ENCODE measurements around the gene ADARB2. TPM values are rescaled to one million over a fixed set of nuclear protein-coding genes. Genes with fewer than 3 reads are reported as not detected.

ADARB2 gene
- total and polyA plus RNA-seq, 4 donors, result 0.55 to 0.70 (median 0.59) TPM; not detected in 1

GRCh38 chr10:1300218-1300617 is 437.1 kb downstream of the ADARB2 start:
- DNase-seq (ENCODE audit: low spot score), result no peak
- no peaks in the 10 kb centered on the region for H3K36me3 ChIP-seq (ENCODE audit: control insufficient read depth in 4 of 4, insufficient read depth in 3 of 4, low read depth in 1 of 4, low read length in 3 of 4)
- no peaks in the 10 kb centered on the region for H3K4me1 ChIP-seq (ENCODE audit: control insufficient read depth in 4 of 4, insufficient read depth in 4 of 4, low read length in 3 of 4)
- no peak overlapping the region for H3K4me3 ChIP-seq (ENCODE audit: low read depth in 1 of 3, low read length in 3 of 3)
- peaks cover 0 to 3% (median 0%) of the 10 kb centered on the region in 4 donors for H3K27me3 ChIP-seq (ENCODE audit: control insufficient read depth in 4 of 4, insufficient read depth in 4 of 4, low read length in 3 of 4)
- peaks cover 0 to 2% (median under 1%) of the 10 kb centered on the region in 4 donors for H3K9me3 ChIP-seq (ENCODE audit: control insufficient read depth in 4 of 4, low read length in 3 of 4)
- no peak overlapping the region for H3K27ac ChIP-seq (ENCODE audit: low read depth in 1 of 2, low read length in 2 of 2)
- TF ChIP-seq NR2F2 (IDR thresholded peaks at IDR 0.05), result no peak
- 63% methylated on average over 6 of the region's 6 CpGs for WGBS
- no peak overlapping the region for H3K9ac ChIP-seq (ENCODE audit: low read depth in 1 of 2, low read length in 2 of 2)

- 53% methylated on average over 12 of the region's 12 CpGs for WGBS
- Histone ChIP-seq H3K4me1 (ENCODE audit: control insufficient read depth in 4 of 4, insufficient read depth in 4 of 4, low read length in 3 of 4) (no peaks in the 10 kb centered on the region), H3K27me3 (ENCODE audit: control insufficient read depth in 4 of 4, insufficient read depth in 4 of 4, low read length in 3 of 4) (peaks cover 0 to 3% (median 0%) of the 10 kb centered on the region in 4 donors), H3K36me3 (ENCODE audit: control insufficient read depth in 4 of 4, insufficient read depth in 3 of 4, low read depth in 1 of 4, low read length in 3 of 4) (no peaks in the 10 kb centered on the region), H3K4me3 (ENCODE audit: low read depth in 1 of 3, low read length in 3 of 3) (no peak overlapping the region), H3K9ac (ENCODE audit: low read depth in 1 of 2, low read length in 2 of 2) (no peak overlapping the region), H3K9me3 (ENCODE audit: control insufficient read depth in 4 of 4, low read length in 3 of 4) (peaks cover 0 to 2% (median under 1%) of the 10 kb centered on the region in 4 donors), H3K27ac (ENCODE audit: low read depth in 1 of 2, low read length in 2 of 2) (no peak overlapping the region)
- DNase-seq (ENCODE audit: low spot score), result no peak
- TF ChIP-seq SP1 (IDR thresholded peaks at IDR 0.05), result no peak
These were observed 438.1 kb downstream of the ADARB2 start for GRCh38 chr10:1299041-1299726.

- H3K4me1 ChIP-seq (ENCODE audit: control insufficient read depth in 4 of 4, insufficient read depth in 4 of 4, low read length in 3 of 4), result no peaks in the 10 kb centered on the region
These were observed 439.6 kb downstream of the ADARB2 start for GRCh38 chr10:1297566-1298301.

More at GRCh38 chr10:1297566-1298301, 439.6 kb downstream of the ADARB2 start:
- Histone ChIP-seq H3K9ac (ENCODE audit: low read depth in 1 of 2, low read length in 2 of 2) (no peak overlapping the region), H3K27me3 (ENCODE audit: control insufficient read depth in 4 of 4, insufficient read depth in 4 of 4, low read length in 3 of 4) (peaks cover 0 to 3% (median 0%) of the 10 kb centered on the region in 4 donors), H3K4me3 (ENCODE audit: low read depth in 1 of 3, low read length in 3 of 3) (no peak overlapping the region), H3K9me3 (ENCODE audit: control insufficient read depth in 4 of 4, low read length in 3 of 4) (peaks cover 0 to 2% (median under 1%) of the 10 kb centered on the region in 4 donors), H3K36me3 (ENCODE audit: control insufficient read depth in 4 of 4, insufficient read depth in 3 of 4, low read depth in 1 of 4, low read length in 3 of 4) (no peaks in the 10 kb centered on the region), H3K27ac (ENCODE audit: low read depth in 1 of 2, low read length in 2 of 2) (no peak overlapping the region)
- WGBS, result 57% methylated on average over 14 of the region's 14 CpGs
- TF ChIP-seq SP1 (IDR thresholded peaks at IDR 0.05), result no peak
- TF ChIP-seq JUND (IDR thresholded peaks at IDR 0.05), result no peak
- no peak for TF ChIP-seq HNF4A (conservative IDR thresholded peaks at IDR 0.05)
- no peak for TF ChIP-seq CTCF (IDR thresholded peaks at IDR 0.05; ENCODE audit: low read depth, low read length, missing input control)
- no peak for TF ChIP-seq GABPA (IDR thresholded peaks at IDR 0.05 in 1 of 2, conservative IDR thresholded peaks at IDR 0.05 in 1 of 2)
- no peak for TF ChIP-seq TAF1 (conservative IDR thresholded peaks at IDR 0.05)
- no peak for TF ChIP-seq REST (IDR thresholded peaks at IDR 0.05)
- no peak for TF ChIP-seq ZBTB33 (IDR thresholded peaks at IDR 0.05)
- no peak for TF ChIP-seq HNF4G (IDR thresholded peaks at IDR 0.05)
- no peak for TF ChIP-seq ATF3 (IDR thresholded peaks at IDR 0.05)
- no peak for TF ChIP-seq NR2F2 (IDR thresholded peaks at IDR 0.05)
- TF ChIP-seq RAD21 (IDR thresholded peaks at IDR 0.05), result no peak
- no peak for TF ChIP-seq FOXA2 (IDR thresholded peaks at IDR 0.05)
- TF ChIP-seq FOXA1 (IDR thresholded peaks at IDR 0.05), result no peak
- no peak for TF ChIP-seq MAX (IDR thresholded peaks at IDR 0.05)
- TF ChIP-seq EGR1 (IDR thresholded peaks at IDR 0.05; ENCODE audit: low read depth in 2 of 2), result no peak
- DNase-seq (ENCODE audit: low spot score), result no peak
